HG03378 (cell line): Measurements from ENCODE around the gene RAB30.

Source experiments
- ATAC-seq: cut with Tn5 transposase; IDR thresholded peaks from one replicate; pipeline ENCODE4 v1.9.1; 2021; ENCODE audit warnings: mild to moderate bottlenecking, moderate library complexity; ENCODE audit not compliant: unreplicated experiment

RAB30 gene

DNA sequence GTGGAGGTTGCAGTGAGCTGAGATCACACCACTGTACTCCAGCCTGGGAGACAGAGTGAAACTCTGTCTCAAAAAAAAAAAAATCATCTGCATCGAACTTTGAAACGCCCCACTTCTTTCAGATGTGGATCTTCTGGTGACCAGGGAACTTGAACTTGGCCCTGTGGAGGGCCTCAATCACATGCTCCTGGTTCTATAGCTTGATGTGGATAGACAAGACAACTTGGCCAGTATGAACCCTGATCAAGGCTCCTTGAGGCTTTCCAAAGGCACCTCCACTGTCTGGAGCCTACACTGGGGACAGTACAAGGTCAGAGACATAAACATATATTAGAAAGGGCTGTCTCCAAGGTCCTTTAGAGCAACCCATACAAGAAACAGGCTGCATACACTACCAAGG is 30.6 kb downstream of the RAB30 start:
- no peak for ATAC-seq

DNA sequence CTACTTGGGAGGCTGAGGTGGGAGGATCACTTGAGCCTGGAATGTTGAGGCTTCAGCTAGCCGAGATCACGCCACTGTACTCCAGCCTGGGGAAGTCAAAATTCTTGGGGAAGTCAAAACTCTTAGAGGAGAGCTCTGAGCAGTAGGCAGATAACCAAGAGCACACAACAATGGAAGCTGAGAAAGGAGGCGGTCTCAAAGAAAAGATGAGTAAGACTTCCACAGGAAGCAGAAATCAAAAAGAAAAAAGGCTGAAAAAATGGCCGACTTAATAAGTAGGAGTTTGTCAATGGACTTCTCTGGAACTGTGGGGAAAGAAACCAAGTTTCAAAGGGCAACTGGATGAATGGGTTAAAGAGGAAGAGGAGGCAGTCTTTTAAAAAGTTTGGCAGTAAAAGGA is 32.1 kb downstream of the RAB30 start:
- ATAC-seq: no peak

- ATAC-seq: no peak
These were observed 33.8 kb downstream of the RAB30 start for GRCh38 chr11:83037877-83038276.

DNA sequence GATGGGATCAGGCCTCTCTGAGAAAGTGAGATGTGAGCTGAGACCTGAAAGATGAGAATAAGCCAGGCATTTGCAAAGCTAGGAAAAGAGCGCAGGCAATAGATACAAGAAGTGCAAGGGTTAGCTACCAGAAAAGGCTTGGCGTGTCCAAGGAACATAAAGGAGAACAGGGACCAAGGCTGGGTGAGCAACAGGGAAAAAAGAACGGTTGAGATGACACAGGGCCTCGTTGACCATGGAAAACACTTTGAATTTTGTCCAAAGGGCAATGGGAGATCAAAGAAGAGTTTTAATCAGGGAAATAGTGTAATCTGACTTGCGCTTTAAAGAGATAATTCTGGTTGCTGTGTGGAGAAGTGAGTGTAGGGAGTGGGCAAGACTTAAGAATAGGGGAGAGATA is 35.0 kb downstream of the RAB30 start:
- ATAC-seq: no peak

DNA sequence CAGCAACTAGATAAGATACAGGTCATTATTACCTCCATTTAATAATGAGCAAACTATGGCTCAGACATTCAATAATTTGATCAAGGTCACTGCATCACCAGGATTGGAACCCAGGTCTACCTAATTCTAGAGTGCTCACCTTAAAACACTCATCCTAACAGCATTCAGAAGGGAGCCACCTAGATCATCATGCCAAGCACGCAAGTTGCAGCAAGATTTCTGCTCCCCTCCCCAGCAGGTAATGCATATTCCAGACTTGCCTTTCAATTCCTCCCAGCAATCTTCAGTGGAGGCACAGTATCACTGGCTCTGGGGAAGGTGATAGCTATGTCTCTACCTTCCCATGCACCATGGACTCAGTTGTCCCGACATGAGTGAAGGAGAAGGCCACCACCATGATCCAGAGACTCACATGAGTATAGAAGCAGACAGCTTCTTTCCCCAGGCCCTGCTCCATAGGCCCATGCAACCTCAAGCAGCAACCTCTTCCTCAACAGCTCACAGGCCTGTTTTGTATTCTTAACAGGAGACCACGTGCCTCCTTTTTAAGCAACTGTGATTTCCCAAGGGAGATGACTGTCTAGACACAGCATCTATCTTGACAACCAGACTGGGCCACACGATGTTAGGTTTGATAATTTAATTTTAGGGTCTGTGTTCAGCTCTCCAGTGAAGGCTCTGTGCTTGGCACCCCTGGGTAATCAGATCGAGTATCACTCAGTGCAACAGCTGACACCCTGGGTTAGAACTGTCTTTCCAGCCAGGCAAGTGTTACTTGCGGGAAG is 36.4 kb downstream of the RAB30 start:
- ATAC-seq: peak; percentile 72

DNA sequence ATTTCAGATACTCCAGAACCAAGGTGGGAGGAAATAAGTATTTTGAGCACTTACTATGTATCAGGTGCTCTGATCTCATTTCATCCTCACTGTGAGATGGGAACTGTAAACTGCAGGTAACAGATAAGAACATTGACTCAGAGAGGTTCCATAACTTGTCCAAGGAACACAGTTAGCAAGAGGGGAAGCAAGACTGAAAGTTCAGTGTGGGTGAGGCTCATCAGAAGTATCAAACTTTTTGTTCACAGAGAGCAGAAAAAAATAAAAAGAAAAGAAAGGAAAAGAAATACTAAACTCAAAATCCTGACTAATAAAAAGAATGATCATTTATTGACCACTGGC is 37.1 kb downstream of the RAB30 start:
- ATAC-seq: no peak

GRCh38 chr11:83033972-83034672 is 37.6 kb downstream of the RAB30 start:
- ATAC-seq: no peak

- no peak for ATAC-seq
These were observed 38.3 kb downstream of the RAB30 start for GRCh38 chr11:83033371-83033770.

DNA sequence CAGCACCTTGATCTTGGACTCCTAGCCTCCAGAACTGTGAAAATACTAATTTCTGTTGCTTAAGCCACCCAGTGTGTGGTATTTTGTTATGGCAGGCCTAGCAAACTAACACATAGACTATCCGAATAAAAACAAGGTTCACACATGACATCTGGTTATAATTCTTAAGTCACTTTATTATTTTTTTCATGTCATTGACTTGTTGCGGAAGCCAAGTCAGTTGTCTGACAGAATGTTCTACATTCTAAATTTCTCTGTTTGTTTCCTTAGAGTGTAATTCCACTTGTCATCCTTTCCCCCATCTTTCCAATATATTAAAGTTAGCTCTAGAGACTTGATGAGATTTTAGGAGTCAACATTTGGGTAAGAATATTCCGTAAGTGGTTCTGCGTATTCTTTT is 40.6 kb downstream of the RAB30 start:
- no peak for ATAC-seq

GRCh38 chr11:83027794-83028193 is 43.9 kb downstream of the RAB30 start:
- ATAC-seq: no peak

DNA sequence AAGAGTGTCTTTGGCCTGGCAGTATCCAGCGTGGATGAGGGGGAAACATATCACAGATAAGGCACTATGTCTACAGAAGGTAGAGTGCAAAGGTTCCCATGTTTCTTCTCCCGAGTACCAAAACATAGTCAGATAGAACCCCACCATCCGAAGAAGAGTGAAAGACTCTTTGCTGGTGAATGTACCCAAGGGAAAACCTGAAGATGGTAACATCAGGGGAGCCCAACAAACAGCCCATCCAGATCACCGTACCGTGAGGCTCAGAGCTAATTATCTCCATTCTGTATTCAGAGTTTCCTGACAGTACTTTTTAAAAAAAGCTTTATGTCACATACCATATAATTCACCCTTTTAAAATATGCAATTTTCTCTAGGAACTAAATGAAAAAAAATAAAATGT is 44.4 kb downstream of the RAB30 start:
- no peak for ATAC-seq

DNA sequence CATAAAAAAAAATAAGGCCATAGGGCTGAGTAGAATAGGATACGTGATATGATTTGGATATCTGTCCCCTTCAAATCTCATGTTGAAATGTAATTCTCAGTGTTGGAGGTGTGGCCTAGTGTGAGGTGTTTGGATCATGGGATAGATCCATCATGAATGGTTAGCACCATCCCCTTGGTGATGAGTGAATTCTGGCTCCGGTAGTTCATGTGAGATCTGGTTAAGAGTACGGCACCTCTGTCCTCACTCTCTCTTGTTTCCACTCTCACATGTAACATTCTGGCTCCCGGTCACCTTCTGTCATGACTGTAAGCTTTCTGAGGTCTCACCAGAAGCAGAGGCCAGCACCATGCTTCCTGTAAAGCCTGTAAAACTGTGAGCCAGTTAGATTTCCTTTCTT is 45.5 kb downstream of the RAB30 start:
- no peak for ATAC-seq

GRCh38 chr11:83025267-83025704 is 46.4 kb downstream of the RAB30 start:
- no peak for ATAC-seq

GRCh38 chr11:83024270-83024854 is 47.3 kb downstream of the RAB30 start:
- ATAC-seq: no peak

DNA sequence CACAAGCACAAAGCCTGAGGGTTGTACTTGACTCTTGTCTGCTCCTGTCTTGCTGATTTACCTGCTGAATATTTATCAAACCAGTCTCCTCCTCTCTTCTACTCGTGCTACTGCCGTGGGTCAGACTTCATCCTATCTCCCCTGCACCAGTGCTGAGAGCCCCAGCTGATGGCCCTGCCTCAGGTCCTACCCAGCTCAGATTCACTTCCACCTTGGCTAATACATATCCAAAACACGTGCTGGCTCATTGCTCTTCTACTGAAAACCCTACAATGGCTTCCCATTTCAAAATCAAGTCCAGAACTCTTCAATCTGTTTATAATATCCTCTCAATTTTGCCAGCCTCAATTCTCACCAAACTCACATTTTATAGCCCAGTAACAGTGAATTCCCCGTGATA is 48.3 kb downstream of the RAB30 start:
- no peak for ATAC-seq

DNA sequence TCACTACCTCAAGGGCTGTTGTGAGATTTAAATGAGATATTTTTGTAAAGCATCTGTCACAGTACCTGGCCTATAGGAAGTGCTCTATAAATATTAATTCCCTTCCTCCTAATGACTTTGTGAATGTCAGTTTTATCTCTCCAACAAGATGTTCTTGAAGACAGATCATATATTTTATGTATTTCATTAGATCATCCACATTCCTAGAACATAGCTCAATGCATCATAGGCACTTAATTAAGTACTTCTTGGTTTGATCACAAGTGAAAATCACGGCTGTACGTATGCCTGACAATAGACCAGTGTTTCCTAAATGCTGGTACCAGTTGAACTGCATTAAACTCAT is 49.9 kb downstream of the RAB30 start:
- ATAC-seq: no peak

GRCh38 chr11:83020942-83021779 is 50.5 kb downstream of the RAB30 start:
- no peak for ATAC-seq

- no peak for ATAC-seq
These were observed 51.7 kb downstream of the RAB30 start for GRCh38 chr11:83019888-83020579.

DNA sequence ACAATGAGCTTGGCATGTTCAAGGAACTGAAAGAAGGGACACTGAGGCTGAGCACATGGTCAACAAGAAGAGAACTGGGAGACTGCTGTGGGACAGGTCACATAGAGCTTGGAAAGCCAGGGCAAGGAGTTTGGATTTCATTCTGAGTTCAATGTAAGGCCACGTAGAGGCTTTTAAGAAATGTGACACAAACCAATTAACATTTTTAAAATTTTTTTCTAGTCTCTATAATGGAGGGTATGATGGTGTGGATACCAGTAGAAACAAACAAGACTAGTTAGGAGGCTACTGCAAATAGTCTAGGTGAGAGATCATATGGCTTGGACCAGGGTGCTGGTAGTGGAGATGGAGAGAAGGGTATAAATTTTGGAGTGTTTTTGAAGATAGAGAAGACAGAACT is 56.7 kb downstream of the RAB30 start:
- no peak for ATAC-seq

DNA sequence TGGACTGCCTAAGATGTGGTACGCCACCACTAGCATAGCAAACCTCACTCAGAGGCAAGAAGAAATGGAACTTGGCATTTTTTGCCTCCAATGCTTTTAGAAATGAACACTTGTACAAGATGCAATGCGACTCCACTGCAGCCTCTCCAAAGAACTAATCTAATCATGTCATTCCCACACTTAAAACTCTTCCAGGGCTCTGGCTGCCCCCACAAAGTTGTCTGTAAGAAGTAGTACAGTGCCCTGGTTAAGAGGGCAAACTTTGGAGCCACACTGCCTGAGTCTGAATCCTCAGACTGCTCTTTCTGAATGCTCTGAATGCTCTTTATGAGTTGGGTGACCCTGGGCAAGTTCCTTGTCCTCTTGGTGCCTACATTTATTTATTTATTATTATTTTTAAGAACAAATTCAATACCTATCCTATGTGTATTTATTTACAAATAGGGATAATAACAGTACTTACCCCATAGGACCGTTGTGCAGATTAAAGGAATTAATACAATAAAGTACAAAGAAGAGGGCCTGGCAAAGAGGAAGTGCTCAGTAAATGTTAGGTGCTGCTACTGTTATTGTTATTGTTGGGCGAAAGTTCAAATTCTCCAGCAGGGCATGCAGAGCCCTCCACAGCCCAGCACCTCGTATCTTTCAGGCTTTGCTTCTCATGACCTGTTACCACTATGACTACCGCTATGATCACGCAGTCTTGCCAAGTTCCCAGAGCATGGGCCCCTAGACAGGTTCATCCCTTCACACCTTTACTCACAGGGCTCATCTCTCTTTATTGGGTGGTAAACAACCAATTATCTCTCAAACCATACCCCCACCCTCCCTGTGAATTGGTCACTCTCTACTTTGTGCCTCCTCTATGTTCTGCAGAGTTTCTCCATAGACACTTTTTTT is 59.3 kb downstream of the RAB30 start:
- no peak for ATAC-seq
